Ramos (cell line): Measurements from ENCODE around the gene ARAP1.

Experiments
- in situ Hi-C: fragments of 300-500 bp; cut with MboI; formaldehyde crosslinking; loops from one replicate; pipeline ENCODE4 v1.14.3; 2022; ENCODE audit warnings: low sequenced_read_pairs; ENCODE audit not compliant: unreplicated experiment

ARAP1 gene

GRCh38 chr11:72711141-72711540, 41.1 kb downstream of the ARAP1 start:
- in situ Hi-C loops = no loop called here

- in situ Hi-C loops = no loop called here
Observed at GRCh38 chr11:72710278-72710677, 41.9 kb downstream of the ARAP1 start.

- in situ Hi-C loops = no loop called here
Observed at GRCh38 chr11:72709478-72710238, 42.5 kb downstream of the ARAP1 start.

DNA sequence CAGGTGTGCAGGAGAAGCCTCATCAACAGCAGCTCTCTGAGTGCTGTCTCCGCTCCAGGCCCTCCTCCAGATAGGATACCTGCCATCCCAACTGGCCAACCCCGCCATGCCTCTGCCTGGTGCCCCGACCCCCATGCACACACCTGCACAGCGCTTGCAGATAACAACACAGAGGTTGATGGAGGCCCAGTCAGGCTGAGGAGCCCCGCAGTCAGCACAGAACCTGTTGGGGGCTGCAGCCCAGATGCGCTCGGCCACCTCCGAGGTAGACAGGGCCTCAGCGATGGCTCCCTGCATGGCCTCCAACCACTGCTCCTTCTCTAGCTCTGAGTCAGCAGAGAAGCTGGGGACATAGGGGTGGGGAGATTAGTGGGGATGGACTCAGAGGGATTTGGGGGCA, 45.2 kb downstream of the ARAP1 start:
- in situ Hi-C loops = no loop called here

DNA sequence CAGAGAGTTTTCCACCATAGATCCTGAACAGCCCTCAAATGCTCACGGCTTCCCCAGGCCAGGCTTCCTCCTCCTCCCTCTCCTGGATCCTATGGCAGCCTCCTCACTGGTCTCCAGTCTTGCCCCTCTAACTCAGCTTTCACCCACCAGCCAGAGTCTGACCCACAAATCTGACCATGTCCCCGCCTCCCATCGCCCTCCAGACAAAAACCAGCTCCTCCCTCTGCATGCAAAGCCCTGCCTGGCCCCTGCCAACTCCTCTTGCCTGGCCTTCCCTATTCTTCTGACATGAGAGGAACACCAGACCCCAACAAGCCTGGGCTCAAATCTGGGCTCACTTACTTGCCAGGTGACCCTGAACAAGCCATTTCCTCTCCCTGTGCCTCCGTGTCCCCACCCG, 45.6 kb downstream of the ARAP1 start:
- in situ Hi-C loops = no loop called here

DNA sequence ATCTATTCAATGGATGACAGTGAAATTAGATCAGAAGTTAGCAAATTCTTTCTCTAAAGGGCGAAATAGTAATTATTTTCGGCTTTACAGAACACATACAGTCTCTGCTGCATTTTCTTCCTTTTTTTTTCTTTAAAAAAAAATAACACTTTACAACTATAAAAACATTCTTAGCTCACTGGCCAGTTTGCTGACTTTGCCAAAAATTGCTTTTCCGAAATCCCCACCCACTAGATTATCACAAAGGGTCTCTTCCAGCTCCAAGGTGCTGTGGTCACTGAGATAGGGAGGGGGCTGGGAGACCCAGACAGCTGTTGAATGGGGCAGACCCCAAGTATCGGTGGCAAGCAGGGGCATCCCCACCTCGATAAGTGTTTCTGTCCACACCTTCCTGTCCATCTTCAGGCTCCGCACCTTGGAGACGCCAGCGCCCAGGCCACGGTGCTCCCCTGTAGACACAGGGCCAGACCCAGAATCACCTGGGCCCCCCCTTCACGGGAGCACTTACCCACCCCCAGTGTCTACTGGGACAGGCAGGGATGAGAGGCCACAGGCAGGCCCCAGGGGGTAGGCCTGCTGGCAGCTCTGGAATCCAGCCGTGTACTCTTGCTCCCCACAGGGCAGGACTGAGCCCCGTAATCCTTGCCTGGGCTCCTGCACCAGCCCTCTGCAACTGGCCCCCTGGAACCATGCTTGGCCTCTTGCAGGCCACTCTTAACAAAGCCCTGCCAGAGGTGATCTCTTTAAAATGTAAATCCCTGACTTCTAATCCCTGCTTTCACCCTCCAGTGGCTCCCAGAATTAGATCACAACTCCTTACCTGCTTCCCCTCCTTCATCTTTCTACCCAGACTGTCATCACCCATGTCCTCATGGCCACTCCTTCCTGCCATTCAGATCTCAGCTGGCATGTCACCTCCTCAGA, 46.5 kb downstream of the ARAP1 start:
- in situ Hi-C loops = no loop called here

DNA sequence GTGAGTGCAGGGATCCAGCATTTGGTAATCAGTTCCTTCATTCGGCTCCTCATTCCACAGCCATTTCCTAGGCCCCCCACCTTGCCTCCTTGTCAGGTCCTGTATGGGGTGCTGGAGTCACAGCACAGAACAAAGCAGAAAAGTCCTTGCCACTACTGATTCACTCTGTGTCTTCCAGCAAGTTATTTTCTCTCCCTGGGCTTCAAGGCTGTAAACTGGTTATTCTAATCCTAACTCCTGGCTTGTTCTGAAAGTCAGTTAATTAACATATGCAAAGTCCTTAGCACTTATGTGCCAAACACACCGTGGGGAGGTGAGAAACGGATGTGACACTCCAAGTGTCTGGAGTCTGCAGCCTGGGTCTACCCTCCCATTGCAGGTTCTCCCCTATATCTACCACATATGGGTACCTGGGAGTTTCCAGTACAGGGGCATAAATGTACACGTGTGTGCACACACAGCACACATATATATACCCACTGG, 47.4 kb downstream of the ARAP1 start:
- in situ Hi-C loops = no loop called here

GRCh38 chr11:72704028-72704782, 48.0 kb downstream of the ARAP1 start:
- in situ Hi-C loops = no loop called here

GRCh38 chr11:72703267-72704008, 48.8 kb downstream of the ARAP1 start:
- in situ Hi-C loops = no loop called here

DNA sequence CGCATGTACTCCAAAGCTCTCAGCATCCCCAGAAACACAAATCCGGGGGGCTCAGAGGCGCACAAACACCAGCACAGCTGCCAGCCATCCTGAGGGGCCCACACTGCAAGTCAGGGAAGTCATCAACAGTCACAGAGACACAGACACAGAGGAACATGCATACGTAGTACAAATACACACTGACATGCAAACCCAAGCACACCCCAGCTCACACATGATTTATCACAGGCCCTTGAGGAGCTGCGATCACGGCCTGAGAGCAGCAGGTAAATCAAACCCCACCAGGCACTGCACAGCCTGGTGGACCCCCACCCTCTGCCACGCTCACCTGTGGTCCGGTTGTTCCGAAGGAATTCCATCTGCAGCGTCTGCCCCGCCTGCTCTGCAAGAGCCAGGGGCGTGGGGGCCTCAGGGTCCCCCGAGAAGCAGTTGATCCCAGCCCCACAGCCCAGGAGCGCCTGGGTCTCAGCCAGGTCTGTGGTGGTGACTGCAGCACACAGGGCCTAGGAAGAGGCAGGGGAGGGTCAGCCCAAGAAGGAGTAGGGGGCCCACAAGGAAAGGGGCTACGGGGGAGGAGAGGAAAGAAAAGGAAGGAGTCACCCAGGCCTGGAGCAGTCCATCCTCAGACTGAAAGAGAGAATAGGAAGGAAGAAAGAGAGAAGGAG, 49.5 kb downstream of the ARAP1 start:
- in situ Hi-C loops = no loop called here

- in situ Hi-C loops = no loop called here
Observed at GRCh38 chr11:72702096-72702495, 50.1 kb downstream of the ARAP1 start.

DNA sequence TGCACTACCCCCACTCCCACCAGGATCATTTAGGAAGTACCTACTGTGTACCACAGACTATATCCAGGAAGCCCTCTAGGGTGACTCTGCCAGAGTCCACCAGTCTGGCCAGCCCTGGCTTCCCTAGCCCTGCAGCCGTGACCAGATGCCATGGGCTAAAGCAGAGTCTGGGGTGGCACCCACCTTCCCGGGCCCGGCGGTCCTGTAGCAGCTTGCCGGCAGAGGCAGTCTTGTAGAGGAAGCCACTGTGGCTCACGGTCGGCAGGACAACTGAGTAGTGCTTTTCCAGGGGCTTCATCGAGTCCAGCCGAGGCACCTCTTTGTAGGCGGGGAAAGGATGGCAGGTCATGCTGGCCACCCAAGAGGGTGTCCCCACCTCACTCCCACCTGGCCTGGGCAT, 50.7 kb downstream of the ARAP1 start:
- in situ Hi-C loops = no loop called here

DNA sequence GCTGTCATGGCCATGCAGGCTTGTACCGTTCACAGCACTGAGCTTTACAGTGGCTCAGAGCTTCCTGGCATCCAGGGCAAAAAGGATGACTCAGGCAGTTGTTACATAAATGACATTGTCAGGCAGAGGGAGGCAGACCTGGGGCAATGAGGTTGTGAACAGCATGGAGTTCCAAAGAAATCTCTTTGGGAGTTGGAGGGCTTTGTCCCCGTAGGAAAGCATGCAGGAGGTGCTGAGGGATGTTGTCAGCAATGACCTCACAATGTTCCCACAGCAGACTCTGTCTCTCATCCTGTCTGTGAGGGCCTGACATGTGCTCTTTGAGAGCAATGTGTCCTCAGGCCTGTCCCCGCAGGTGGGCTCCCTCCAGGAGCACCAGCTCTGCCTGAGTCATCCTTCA, 52.1 kb downstream of the ARAP1 start:
- in situ Hi-C loops = no loop called here

- in situ Hi-C loops = no loop called here
Observed at GRCh38 chr11:72697814-72698213, 54.4 kb downstream of the ARAP1 start.

GRCh38 chr11:72696866-72697700, 55.1 kb downstream of the ARAP1 start:
- in situ Hi-C loops = no loop called here

DNA sequence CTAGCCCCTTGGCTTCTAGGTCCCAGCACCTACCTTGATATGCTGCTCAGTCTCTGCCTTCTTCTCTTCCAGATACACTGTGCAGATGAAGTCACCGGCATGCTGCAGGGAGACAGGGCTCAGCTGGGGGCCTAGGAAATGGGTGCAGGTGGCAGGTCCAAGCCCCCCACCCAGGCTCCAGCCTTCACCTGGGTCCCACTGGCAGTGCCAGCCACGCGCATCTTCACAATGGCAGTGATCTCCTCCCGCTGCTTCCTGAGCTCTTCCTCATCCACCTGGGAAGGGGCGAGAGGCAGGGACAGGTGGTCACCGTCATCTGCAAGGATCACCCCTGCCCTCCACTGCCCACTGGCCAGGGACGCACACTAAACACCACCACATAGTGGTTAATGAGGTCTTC, 56.9 kb downstream of the ARAP1 start:
- in situ Hi-C loops = no loop called here

DNA sequence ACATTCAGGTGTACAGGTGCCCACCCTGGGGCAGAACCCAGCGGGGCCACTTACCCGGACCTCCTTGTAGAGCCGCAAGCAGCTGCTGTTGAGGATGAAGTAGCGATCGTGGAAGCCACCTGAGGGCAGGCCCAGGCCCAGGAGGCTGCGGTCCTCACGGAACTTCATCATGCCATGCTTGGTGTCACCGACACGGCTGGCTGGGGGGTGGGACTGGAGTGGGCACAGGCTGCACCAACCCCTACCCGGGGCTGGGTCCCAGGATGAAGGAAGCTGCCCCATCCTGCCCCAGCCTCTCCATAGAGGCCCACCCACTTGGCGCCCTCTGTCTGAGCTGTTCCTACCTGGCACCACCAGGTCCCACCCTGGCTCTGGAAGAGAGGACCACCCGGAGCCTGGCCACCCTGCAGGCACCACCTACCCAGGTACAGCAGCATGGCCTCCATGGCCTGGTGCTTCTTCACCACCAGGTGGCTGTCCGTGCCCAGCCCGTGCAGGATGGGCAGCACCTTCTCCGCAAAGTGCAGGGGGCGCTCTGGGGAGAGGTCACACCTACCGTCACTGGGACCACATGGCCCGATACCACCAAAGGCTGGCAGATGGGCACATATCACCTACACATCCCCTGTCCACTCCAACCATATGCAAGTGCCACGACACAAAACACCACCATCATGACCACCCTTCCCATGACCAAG, 58.8 kb downstream of the ARAP1 start:
- in situ Hi-C loops = no loop called here
